Measurements from ENCODE around the gene GPR183.

GRCh38 chr13:99316224-99316623 lies 9.0 kb upstream of the GPR183 start:
- TF ChIP-seq POLR2AphosphoS5 (IDR thresholded peaks at IDR 0.05; ENCODE audit: borderline replicate concordance, low read depth, low read length) (no peak), EZH2 (IDR thresholded peaks at IDR 0.05) (no peak)

Data from SK-N-MC (cell line).